Liver (tissue), 9 donors: ENCODE data around the gene BCHE. TPM values are rescaled to one million over a fixed set of nuclear protein-coding genes. Genes with fewer than 3 reads are reported as not detected.
A peak's percentile ranks its signal among the peaks of the same experiment; 100 is the strongest.

Experiments used
- DNase-seq: peaks from one replicate; pipeline ENCODE4 v3.0.0-alpha.2; 2017; ENCODE audit warnings: low spot score
- H3K27ac ChIP-seq, 2 donors: one replicate each; pipeline ENCODE4 v1.7.0; 2013; ENCODE audit warnings: inconsistent platforms in 2 of 2, low read length in 2 of 2, control low read depth in 1 of 2, low read depth in 1 of 2, mild to moderate bottlenecking in 1 of 2
- H3K27me3 ChIP-seq, 4 donors: one replicate each; pipeline versions ENCODE4 v1.6.1 to v1.7.0; 2013; ENCODE audit warnings: low read length in 3 of 4, inconsistent platforms in 1 of 4, mild to moderate bottlenecking in 1 of 4, moderate library complexity in 1 of 4; ENCODE audit not compliant: control insufficient read depth in 4 of 4, insufficient read depth in 4 of 4
- H3K36me3 ChIP-seq, 4 donors: one replicate each; pipeline versions ENCODE4 v1.6.1 to v1.7.0; 2013; ENCODE audit warnings: low read length in 3 of 4, mild to moderate bottlenecking in 3 of 4, low read depth in 1 of 4, moderate library complexity in 1 of 4; ENCODE audit not compliant: control insufficient read depth in 4 of 4, insufficient read depth in 3 of 4
- H3K4me1 ChIP-seq, 4 donors: one replicate each; pipeline versions ENCODE4 v1.6.1 to v1.7.0; 2013; ENCODE audit warnings: low read length in 3 of 4, mild to moderate bottlenecking in 3 of 4, moderate library complexity in 1 of 4; ENCODE audit not compliant: control insufficient read depth in 4 of 4, insufficient read depth in 4 of 4
- H3K4me3 ChIP-seq, 3 donors: one replicate each; pipeline versions ENCODE4 v1.6.1 to v1.7.0; 2013; ENCODE audit warnings: low read length in 3 of 3, control low read depth in 1 of 3, low read depth in 1 of 3, mild to moderate bottlenecking in 1 of 3
- H3K9ac ChIP-seq, 2 donors: one replicate each; pipeline ENCODE4 v1.7.0; 2013; ENCODE audit warnings: low read length in 2 of 2, mild to moderate bottlenecking in 2 of 2, moderate library complexity in 2 of 2, control low read depth in 1 of 2, low read depth in 1 of 2
- H3K9me3 ChIP-seq, 4 donors: one replicate each; pipeline versions ENCODE4 v1.6.1 to v1.7.0; 2013; ENCODE audit warnings: low read length in 3 of 4; ENCODE audit not compliant: control insufficient read depth in 4 of 4
- EGR1 ChIP-seq, 2 donors: IDR thresholded peaks; 2 replicates each; pipeline ENCODE4 v1.6.1; 2016 to 2018; ENCODE audit warnings: antibody characterized with exemption in 2 of 2, low read depth in 2 of 2
- FOXA1 ChIP-seq: IDR thresholded peaks from 2 replicates; pipeline ENCODE4 v1.6.1; 2016; ENCODE audit warnings: antibody characterized with exemption
- GABPA ChIP-seq, 2 donors: IDR thresholded peaks in 1 of 2; conservative IDR thresholded peaks in 1 of 2; 2 replicates each; pipeline ENCODE4 v1.6.1; 2016; ENCODE audit warnings: antibody characterized with exemption in 2 of 2, mild to moderate bottlenecking in 1 of 2, moderate library complexity in 1 of 2
- HNF4A ChIP-seq, 2 donors: conservative IDR thresholded peaks; 2 replicates each; pipeline ENCODE4 v1.6.1; 2016; ENCODE audit warnings: antibody characterized with exemption in 2 of 2, mild to moderate bottlenecking in 2 of 2
- HNF4G ChIP-seq: IDR thresholded peaks from 2 replicates; pipeline ENCODE4 v1.6.1; 2016; ENCODE audit warnings: antibody characterized with exemption
- MAX ChIP-seq: IDR thresholded peaks from 2 replicates; pipeline ENCODE4 v1.6.1; 2016; ENCODE audit warnings: antibody characterized with exemption
- NR2F2 ChIP-seq: IDR thresholded peaks from 2 replicates; pipeline ENCODE4 v1.6.1; 2016; ENCODE audit warnings: antibody characterized with exemption
- RAD21 ChIP-seq, 2 donors: IDR thresholded peaks; 2 replicates each; pipeline ENCODE4 v1.6.1; 2016; ENCODE audit warnings: antibody characterized with exemption in 2 of 2, mild to moderate bottlenecking in 2 of 2
- RXRA ChIP-seq, 2 donors: IDR thresholded peaks; 2 replicates each; pipeline ENCODE4 v1.6.1; 2017 to 2018; ENCODE audit warnings: antibody characterized with exemption in 2 of 2, mild to moderate bottlenecking in 1 of 2
- SP1 ChIP-seq: IDR thresholded peaks from 2 replicates; pipeline ENCODE4 v1.6.1; 2018; ENCODE audit warnings: antibody characterized with exemption, mild to moderate bottlenecking
- TAF1 ChIP-seq: conservative IDR thresholded peaks from 2 replicates; pipeline ENCODE4 v1.6.1; 2016; ENCODE audit warnings: antibody characterized with exemption, mild to moderate bottlenecking
- ZBTB33 ChIP-seq: IDR thresholded peaks from 2 replicates; pipeline ENCODE4 v1.6.1; 2016; ENCODE audit warnings: antibody characterized with exemption
- WGBS: extraction: QIAGEN DNeasy Blood & Tissue Kit; methylation state at CpG from one replicate; pipeline ENCODE4 v1.1.7; 2013; 5-methylcytosine and 5-hydroxymethylcytosine counted together
- polyA plus RNA-seq, 2 donors: library from polyadenylated mRNA; stranded (reverse) in 1 of 2; unstranded in 1 of 2; fragments of 200-250 nt in 1 of 2; fragments of >200 nt in 1 of 2; fragmentation: Nextera tagmentation in 1 of 2; extraction: Ambion mirVana in 1 of 2; gene quantifications; one replicate each; pipeline versions ENCODE4 v1.2.1 to v1.2.3, GENCODE V29; 2013 to 2015
- total RNA-seq, 2 donors: library from RNA; depleted of rRNA; stranded (reverse); fragments of >200 nt; gene quantifications; one replicate each; pipeline ENCODE4 v1.2.3, GENCODE V29; 2014
- TF ChIP-seq, protein P1 (sequence below): IDR thresholded peaks from 2 replicates; pipeline ENCODE4 v1.6.1; 2016; ENCODE audit warnings: antibody characterized with exemption, mild to moderate bottlenecking
- TF ChIP-seq, protein P2 (sequence below): IDR thresholded peaks from 2 replicates; pipeline ENCODE4 v1.6.1; 2016; ENCODE audit warnings: antibody characterized with exemption
- TF ChIP-seq, protein P3 (sequence below): fragments of 150-350 bp; IDR thresholded peaks from 2 replicates; pipeline ENCODE4 v1.5.1; 2017; ENCODE audit warnings: improper control_type of control experiment, low read depth, low read length; ENCODE audit not compliant: missing input control
- donor health status: healthy.
- donor health status: healthy.
- donor health status: healthy.
- donor health status: healthy.
- donor health status: healthy.

Gene BCHE
- total and polyA plus RNA-seq, 4 donors: 18.4 to 46.8 (median 35.6) TPM

GRCh38 chr3:165835431-165835830 is 1.8 kb downstream of the BCHE start:
- Histone ChIP-seq H3K36me3 (no peaks in the 10 kb centered on the region), H3K27ac (no peak overlapping the region), H3K9me3 (no peaks in the 10 kb centered on the region), H3K9ac (peak overlapping the region; percentile 47 to 61), H3K4me1 (peaks cover 0 to 8% (median 0%) of the 10 kb centered on the region in 4 donors), H3K27me3 (no peaks in the 10 kb centered on the region), H3K4me3 (peak overlapping the region in 2 of 3 donors; percentile 23 to 44)
- TF ChIP-seq RXRA (IDR thresholded peaks at IDR 0.05) (no peak), RAD21 (IDR thresholded peaks at IDR 0.05) (no peak), HNF4G (no peak), NR2F2 (no peak), FOXA1 (no peak), TAF1 (no peak), ZBTB33 (no peak), EGR1 (IDR thresholded peaks at IDR 0.05; ENCODE audit: low read depth in 2 of 2) (no peak)
- TF ChIP-seq, protein P1, sequence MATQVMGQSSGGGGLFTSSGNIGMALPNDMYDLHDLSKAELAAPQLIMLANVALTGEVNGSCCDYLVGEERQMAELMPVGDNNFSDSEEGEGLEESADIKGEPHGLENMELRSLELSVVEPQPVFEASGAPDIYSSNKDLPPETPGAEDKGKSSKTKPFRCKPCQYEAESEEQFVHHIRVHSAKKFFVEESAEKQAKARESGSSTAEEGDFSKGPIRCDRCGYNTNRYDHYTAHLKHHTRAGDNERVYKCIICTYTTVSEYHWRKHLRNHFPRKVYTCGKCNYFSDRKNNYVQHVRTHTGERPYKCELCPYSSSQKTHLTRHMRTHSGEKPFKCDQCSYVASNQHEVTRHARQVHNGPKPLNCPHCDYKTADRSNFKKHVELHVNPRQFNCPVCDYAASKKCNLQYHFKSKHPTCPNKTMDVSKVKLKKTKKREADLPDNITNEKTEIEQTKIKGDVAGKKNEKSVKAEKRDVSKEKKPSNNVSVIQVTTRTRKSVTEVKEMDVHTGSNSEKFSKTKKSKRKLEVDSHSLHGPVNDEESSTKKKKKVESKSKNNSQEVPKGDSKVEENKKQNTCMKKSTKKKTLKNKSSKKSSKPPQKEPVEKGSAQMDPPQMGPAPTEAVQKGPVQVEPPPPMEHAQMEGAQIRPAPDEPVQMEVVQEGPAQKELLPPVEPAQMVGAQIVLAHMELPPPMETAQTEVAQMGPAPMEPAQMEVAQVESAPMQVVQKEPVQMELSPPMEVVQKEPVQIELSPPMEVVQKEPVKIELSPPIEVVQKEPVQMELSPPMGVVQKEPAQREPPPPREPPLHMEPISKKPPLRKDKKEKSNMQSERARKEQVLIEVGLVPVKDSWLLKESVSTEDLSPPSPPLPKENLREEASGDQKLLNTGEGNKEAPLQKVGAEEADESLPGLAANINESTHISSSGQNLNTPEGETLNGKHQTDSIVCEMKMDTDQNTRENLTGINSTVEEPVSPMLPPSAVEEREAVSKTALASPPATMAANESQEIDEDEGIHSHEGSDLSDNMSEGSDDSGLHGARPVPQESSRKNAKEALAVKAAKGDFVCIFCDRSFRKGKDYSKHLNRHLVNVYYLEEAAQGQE: no peak
- TF ChIP-seq, protein P2, sequence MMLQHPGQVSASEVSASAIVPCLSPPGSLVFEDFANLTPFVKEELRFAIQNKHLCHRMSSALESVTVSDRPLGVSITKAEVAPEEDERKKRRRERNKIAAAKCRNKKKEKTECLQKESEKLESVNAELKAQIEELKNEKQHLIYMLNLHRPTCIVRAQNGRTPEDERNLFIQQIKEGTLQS: no peak
- no peak for DNase-seq
- WGBS: 37% methylated on average over 2 of the region's 2 CpGs

GRCh38 chr3:165830746-165831145 is 6.5 kb downstream of the BCHE start:
- TF ChIP-seq SP1 (no peak), HNF4A (conservative IDR thresholded peaks at IDR 0.05) (no peak), RAD21 (IDR thresholded peaks at IDR 0.05) (no peak), MAX (no peak), FOXA1 (no peak), EGR1 (IDR thresholded peaks at IDR 0.05; ENCODE audit: low read depth in 2 of 2) (no peak), GABPA (IDR thresholded peaks at IDR 0.05 in 1 of 2, conservative IDR thresholded peaks at IDR 0.05 in 1 of 2) (no peak), ZBTB33 (no peak), RXRA (IDR thresholded peaks at IDR 0.05) (no peak)
- TF ChIP-seq, protein P3, sequence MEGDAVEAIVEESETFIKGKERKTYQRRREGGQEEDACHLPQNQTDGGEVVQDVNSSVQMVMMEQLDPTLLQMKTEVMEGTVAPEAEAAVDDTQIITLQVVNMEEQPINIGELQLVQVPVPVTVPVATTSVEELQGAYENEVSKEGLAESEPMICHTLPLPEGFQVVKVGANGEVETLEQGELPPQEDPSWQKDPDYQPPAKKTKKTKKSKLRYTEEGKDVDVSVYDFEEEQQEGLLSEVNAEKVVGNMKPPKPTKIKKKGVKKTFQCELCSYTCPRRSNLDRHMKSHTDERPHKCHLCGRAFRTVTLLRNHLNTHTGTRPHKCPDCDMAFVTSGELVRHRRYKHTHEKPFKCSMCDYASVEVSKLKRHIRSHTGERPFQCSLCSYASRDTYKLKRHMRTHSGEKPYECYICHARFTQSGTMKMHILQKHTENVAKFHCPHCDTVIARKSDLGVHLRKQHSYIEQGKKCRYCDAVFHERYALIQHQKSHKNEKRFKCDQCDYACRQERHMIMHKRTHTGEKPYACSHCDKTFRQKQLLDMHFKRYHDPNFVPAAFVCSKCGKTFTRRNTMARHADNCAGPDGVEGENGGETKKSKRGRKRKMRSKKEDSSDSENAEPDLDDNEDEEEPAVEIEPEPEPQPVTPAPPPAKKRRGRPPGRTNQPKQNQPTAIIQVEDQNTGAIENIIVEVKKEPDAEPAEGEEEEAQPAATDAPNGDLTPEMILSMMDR: no peak
- TF ChIP-seq, protein P2: no peak
- TF ChIP-seq, protein P1: no peak

More at GRCh38 chr3:165830746-165831145, 6.5 kb downstream of the BCHE start:
- no peaks in the 10 kb centered on the region for H3K27me3 ChIP-seq
- H3K36me3 ChIP-seq: peaks cover 0 to 2% (median 0%) of the 10 kb centered on the region in 4 donors
- no peak overlapping the region for H3K27ac ChIP-seq
- H3K9ac ChIP-seq: no peak overlapping the region
- peaks cover 0 to 5% (median 0%) of the 10 kb centered on the region in 4 donors for H3K4me1 ChIP-seq
- H3K4me3 ChIP-seq: no peak overlapping the region
- whole genome bisulfite sequencing: 84% methylated on average over 3 of the region's 3 CpGs
- H3K9me3 ChIP-seq: no peaks in the 10 kb centered on the region
- no peak for DNase-seq
